GM03348 (cell line): ENCODE measurements around the gene NOTCH4.
"Not testable (repeated sequence)": the region's sequence is repeated elsewhere in the genome, so short reads cannot be mapped to it uniquely, and the experiment has no call there.

Source experiments
- DNase-seq: peaks from one replicate; pipeline ENCODE4 v3.0.0; 2012; ENCODE audit warnings: low spot score

The NOTCH4 gene

DNA sequence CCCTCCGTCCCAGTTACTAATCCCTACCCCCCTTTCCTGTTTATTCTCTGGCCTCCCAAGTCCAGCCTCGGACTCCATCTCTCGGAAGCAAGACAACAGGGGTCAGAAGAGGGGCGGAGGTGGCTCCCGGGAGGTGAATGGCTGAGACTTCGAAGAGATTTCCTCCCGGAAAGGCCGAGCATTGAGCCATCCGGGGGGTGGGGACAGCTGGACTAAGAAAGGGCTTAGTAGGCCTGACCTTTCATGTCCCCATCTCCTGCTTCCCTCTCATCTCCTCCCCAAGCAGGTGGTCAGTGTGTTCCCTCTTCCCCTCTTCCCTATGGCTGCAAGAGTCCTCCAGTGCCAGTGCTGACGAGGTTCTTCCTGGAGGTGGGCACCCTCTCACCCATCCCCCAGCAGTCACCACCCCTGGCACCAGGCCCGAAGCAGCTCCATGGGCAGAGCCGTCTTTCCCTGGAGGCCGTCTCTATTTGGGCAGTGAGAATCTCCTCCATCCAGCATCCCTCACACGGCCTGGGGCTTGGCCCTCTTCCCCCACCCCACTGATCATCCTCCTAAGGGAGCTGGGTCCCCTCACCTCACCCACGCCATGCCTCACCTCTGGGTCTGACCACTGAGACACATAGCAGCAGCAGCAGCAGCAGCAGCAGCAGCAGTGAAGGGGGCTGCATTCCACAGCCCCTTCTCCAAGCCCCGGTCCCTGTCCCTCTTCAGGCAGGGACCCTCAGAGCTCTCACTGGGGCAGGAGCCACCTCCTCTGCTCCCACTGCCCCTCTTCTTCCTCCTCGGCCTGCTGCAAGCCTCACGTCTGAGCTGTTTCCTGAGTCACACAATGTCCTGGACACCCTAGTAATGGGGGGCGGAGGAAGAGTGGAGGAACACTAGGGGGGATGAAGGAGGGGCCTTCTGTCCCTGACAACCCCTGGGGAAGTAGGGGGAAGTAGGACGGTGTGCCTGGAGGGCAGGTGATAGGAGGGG lies at the start of gene NOTCH4:
Gene NOTCH4, minus strand, starts transcription at position 810 of the 978 bp plus-strand sequence. Its CDS starts 139 bp downstream, at position 671.
- DNase-seq, result no peak

DNA sequence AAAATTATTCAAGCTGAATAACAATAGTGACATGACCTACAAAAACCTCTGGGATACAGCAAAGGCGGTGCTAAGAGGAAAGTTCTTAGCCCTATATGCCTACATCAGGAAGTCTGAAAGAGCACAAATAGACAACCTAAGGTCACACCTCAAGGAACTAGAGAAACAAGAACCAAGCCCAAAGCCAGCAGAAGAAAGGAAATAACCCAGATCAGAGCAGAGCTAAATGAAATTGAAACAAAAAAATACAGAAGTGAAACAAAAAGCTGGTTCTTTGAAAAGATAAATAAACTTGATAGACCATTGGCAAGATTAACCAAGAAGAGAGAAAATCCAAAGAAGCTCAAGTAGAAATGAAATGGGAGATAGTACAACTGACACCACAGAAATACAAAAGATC lies 47.6 kb upstream of the NOTCH4 start:
- DNase-seq, result no peak

DNA sequence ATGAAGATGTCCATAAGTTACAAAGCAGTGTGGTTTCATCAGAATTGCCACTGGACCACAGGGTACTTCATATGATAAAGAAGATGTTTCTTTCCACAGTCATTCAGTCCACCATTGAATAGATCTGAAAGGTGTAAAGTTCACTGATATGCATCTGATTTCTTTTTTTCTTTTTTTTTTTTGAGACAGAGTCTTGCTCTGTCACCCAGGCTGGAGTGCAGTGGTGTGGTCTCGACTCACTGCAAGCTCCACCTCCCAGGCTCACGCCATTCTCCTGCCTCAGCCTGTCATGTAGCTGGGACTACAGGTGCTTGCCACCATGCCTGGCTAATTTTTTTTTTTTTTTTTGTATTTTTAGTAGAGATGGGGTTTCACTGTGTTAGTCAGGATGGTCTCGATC lies 44.6 kb upstream of the NOTCH4 start:
- DNase-seq, result not testable (repeated sequence)

DNA sequence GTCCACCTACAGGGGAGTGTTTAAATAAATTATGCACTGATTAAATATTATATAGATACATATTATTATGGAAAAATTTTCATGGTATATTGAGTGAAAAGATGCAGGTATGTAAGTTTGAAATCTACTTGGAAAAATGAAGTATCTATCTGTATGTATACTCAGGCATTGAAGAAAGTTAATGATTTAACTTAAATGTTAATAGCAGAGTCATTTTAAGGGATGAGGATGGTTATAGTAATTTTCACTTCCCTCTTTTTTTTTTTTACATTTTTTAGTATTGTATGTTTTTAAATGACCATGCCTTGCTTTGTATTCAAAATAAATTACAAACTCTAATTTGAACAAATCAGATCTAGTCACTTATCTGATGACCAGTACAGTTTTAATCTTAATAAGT lies 43.2 kb upstream of the NOTCH4 start:
- DNase-seq, result no peak

DNA sequence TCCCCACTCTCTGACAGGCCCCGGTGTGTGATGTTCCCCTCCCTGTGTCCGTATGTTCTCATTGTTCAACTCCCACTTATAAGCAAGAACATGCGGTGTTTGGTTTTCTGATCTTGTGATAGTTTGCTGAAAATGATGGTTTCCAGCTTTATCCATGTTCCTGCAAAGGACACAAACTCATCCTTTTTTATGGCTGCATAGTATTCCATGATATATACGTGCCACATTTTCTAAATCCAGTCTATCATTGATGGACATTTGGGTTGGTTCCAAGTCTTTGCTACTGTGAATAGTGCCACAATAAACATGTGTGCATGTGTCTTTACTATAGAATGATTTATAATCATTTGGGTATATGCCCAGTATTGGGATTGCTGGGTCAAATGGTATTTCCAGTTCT lies 33.4 kb upstream of the NOTCH4 start:
- DNase-seq, result not testable (repeated sequence)

DNA sequence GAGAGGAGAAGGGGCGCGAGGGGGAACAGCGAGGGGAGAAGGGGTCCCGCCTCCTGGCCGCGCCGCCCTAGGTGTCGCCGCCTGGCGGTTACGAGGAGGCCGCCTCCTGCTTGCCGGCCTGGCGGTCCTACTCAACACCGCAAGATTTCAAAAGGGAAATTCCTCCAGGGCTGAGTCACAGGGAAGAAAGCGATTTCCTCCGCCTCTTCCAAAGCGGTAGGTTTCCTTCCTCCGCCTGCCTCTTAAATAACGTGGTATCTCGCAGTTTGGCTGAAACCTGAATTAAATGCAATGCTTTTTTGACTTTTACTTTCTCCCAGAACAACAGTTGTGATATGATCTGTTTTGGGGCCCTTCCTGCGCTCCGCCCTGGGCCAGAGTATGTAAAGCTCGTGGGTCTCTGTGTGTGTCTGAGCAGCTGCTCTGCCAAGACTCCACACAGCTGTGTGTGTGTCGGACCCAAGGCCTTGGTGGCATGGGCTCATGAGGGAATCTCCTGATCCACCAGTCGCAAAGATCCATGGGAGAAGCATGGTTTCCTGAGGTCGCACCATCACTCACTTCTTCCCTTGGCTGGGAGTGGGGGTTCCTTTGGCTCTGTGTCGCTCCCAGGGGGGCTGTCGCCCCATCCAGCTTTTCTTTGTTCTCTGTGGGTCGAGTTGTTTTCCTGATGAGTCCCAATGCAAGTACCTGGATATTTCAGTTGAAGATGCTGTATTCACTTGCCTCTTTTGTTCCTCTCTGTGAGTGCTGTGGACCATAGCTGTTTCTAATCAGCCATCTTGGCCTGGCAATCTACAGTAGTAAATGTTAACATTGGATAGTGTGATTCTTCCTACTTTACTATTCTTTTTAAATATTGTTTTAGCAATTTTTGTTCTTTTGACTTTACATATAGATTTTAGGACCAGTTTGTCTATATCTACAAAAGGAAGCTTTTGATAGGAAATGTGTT lies 31.6 kb upstream of the NOTCH4 start:
- DNase-seq, result peak; percentile 93

DNA sequence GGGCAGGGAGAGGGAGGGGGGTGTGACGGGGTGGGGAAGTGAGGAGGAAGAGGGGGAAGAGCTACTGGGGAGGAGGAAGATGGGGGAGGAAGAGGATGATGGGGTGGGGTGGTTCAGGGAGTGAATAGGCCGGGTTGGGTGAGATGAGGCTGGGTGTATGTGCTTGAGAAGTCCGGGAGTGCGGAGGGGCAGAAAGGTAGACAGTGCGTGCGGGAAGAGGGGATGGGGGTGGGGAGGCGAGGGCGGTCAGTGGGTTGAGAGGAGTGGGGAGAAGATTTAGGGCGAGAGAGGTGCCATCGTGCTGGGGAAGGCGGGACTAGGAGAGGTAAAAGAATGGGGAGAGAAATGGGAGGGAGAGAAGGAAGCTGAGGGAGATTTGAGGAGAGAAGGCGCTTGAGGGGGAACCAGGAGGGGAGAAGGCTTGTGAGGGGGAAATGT lies 30.9 kb upstream of the NOTCH4 start:
- DNase-seq, result no peak

DNA sequence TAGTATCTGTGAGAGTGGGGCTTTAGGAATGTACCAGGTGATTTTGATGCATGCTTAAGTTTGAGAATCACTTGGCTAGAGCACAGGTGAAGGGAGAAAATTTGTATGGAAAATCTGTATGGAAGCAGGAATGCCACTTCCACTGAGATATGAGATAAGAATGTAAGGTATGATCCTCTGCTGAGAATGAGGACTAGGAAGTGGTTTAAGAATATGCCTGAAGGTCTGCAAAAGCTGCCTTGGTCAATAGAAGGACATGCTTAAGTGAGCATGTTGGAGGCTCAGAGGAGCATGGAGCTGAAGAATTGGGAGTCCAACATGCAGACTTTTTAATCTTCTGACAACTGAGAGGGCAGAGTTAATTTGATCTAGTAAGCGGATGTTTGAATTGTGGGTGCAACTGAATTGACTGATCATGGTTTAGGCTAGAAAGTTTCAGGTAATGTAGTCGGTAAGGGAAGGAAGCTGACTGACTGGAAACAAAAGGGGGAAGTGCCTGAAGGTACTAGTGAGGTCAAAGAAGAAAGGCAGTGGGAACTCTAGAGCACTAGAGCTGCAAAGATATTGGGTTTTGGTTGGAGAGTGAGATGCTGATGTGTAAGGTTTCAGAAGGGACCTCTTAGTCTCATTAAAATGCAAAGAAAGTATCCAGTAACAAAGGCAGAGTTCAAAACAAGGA lies 28.6 kb upstream of the NOTCH4 start:
- no peak for DNase-seq

DNA sequence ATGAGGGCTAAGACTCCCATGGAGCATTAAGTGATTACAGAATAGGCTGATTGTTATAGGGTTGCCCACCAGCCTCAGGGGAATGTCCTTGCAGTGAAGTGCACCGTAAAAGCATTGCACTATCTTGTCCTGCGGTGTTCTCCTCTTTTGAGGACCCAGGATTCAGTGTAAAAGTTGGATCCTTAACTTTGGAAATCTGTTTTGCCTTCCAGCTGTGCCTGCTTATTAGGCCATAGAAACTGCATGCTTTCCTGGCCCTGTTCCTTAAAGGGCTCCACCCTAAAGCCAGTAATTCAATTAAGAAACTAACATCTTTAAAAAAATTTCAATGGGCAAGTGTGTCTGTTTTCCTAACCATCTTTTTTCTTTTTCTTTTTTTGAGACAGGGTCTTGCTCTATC lies 25.4 kb upstream of the NOTCH4 start:
- DNase-seq, result no peak

DNA sequence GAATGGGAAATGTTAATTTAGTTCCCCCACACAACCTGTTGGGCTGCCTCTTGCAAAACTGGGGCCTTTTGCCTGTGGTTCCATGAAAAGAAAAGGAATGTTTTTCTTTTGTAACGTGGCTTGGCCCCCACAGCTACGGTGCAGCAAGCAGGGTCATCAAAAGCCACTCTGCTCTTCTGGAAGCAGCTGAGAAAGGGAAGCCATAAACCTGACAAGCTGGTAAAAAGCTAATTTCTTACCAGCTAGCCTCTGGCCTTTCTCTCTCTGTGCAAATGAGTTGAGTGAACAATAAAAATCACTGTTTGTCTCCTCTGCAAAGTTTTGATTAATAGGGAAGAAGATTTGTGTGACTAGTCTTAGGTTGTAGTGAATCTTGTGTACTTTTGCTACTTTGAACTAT lies 23.5 kb upstream of the NOTCH4 start:
- DNase-seq, result no peak

DNA sequence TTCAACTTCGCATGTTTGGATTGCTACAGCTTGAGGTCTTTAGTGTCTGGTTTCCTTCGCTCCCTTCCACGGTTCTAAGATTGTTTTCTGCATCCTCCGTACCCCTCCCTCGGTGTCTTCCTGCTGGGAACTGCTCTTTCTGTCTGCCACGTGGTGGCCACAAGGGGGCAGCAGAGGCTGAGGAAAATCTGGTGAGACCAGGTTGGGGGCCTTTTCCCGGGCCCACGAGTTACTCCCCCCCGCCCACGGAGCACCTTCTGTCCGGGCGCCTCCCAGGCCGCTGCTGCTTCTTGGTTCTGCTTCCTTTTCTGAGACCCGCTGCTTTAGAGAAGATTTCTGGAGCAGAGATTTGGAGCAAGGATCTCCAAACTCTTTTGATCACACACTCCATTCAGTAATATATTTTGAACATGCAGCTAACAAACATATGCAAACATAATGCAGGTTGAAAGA lies 21.1 kb upstream of the NOTCH4 start:
- peak; percentile 92 for DNase-seq

DNA sequence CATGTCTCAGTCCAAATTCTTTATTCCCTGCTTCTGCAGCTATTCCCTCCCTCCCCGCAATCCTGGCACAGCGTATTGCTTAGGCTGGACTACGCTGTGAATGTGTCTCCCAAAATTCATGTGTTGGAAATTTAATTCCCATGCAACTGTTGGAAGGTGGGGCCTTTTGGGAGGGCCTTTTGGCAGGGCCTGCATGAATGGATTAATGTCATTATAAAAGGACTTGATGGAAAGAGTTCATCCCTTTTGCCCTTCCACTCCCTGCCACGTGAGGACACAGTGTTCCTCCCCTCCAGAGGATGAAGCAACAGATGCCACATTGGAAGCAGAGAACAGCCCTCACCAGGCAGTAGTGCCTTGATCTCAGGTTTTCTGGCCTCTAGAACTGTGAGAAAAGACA lies 20.4 kb upstream of the NOTCH4 start:
- DNase-seq, result no peak

DNA sequence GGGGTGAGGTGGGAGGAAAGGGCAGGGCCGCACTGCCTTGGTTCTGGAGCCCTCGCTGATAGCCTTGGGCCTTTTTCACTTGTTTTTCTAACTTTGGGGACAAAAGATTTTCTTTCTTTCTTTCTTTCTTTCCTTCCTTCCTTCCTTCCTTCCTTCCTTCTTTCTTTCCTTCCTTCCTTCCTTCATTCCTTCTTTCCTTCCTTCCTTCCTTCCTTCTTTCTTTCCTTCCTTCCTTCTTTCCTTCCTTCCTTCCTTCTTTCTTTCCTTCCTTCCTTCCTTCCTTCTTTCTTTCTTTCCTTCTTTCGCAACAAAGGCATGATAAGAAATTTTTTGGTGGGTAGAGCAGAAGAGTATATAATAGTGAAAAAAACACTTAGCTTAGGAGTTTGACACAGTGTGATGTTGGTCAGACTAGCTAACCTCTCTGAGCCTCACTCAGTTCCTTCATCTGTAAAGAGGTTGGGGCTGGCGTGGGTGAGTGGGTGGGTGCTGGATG lies 18.5 kb upstream of the NOTCH4 start:
- not testable (repeated sequence) for DNase-seq

DNA sequence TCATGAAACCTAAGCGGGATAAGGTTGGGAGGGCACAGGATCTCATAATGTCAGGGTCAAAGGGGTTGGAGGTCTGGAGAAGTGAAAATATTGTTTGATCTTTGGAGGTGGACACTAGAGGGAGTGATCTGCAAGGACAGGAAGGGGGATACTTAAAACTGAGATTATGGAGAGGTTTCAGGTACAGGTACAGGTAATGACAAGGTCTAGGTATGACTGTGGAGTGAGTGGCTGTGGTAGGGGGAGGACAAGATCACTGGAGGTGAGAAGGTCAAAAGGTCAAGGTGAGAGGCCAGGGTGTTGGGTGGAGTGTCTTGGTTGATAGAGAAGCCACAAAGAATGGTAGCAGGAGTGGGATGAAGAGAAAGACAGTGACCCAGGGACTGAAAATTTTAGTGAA lies 16.8 kb upstream of the NOTCH4 start:
- DNase-seq, result no peak

DNA sequence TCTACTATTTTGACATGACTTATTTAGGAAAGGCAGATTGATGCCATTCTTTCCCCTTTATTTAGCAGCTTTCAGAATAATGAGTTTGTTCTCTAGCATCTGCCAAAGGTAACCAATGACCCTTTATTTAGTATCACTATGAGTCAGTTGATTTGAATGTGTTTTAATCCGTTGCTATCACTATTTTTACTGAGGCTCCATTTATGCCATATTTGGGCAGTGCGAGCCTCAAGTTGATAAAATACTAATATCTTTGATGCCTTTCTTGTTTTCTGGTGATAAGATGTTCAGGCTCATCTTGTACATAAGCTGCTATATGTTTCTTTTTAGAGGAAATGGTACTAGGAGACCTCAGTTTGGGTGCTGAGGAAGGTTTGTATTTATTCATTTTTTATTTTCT lies 15.6 kb upstream of the NOTCH4 start:
- DNase-seq, result no peak

DNA sequence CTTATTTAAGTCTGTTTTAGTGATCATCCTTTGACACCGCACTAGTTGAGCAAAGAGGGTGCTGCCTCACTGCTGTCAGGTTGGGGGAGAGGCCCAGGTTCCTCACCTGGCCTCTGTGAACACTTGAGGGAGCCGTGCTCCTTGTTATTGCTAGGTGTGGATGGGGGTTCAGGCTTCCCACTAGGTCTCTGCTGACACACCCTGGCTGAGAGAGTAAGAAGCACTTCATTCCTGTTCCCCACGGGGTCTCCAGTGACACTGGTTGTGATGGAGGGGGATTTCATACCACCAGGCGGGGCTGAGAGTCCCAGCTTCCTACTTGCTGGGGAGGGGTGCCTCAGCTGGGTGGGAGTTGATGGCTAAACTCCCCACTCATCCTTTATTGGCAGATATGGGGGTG lies 11.1 kb upstream of the NOTCH4 start:
- no peak for DNase-seq

DNA sequence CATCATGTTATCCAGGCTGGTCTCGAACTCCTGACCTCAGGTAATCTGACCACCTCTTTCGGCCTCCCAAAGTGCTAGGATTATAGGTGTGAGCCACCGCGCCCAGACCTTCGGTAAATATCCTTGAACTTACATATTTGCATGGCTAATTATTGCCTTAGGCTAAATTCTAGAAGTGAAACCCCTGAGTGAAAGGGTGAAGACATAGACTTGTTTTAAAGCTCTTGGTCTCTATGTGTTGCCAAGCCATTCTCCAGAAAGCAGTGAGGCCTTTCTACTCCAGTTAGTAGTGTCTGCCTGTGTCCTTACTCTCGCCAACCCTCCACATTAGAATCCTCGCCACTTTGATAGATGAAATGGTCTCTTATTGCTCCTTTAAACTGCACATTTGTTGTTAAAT lies 2.6 kb upstream of the NOTCH4 start:
- DNase-seq, result no peak

DNA sequence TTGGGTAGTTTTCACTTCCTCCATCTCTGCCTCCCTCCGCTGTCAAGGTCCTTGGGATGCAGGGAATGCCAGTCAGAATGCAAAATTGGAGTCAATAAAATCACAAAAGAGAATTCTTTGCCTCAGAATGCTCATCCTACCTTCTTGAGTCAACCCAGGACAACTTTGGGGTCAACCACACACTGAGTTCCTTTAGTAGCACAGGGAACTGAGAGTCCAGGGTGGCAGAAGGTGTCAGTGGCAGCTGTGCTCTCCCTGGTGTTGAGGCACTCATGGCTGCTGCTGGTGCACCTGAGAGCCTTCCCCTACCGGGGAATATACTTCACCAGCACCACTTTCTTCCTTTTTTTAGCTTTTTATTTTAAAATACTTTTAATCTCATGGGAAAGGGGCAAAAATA lies 829 bp upstream of the NOTCH4 start:
- no peak for DNase-seq

DNA sequence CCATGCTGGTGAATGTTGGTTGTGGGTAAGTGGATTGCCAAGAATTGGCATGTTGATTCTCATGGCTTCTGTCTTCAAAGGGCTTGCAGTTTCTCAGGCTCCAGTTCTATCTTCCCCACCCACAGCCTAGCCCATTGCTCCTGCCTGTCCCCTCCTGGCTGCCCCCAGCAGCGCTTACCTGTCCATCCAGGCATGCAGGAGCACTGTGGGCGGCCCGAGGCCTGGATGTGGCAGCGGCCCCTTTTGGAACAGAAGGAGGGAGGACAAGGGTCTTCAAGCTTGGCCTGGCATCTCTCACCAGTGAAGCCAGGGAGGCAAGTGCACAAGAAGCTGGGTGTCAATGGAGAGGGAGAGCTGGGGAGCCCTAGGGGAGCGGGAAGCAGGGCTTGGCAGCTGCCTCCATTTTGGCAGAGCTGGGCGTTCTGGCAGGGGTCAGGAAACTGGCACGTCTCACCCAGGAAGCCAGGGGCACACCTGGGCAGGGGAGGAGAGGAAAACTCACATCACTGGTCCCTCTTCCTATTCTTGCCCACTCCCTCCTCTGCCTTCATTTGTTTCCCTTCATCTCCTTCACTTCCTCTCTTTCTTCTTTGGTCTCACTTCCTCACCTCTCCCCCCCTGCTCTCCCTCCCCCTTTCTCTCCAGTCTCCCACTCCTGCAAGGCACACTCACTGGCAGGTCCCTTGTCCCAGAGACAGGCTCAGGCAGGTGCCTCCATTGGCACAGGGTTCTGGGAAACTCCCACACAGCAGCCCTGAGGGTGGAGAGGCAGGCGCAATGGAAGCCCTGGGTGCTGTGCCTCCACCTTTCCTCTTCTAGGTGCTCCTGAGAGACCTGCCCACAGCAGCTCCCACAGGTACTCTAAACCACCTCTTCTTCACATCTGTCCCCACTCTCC lies 1.3 kb downstream of the NOTCH4 start:
- DNase-seq, result no peak

DNA sequence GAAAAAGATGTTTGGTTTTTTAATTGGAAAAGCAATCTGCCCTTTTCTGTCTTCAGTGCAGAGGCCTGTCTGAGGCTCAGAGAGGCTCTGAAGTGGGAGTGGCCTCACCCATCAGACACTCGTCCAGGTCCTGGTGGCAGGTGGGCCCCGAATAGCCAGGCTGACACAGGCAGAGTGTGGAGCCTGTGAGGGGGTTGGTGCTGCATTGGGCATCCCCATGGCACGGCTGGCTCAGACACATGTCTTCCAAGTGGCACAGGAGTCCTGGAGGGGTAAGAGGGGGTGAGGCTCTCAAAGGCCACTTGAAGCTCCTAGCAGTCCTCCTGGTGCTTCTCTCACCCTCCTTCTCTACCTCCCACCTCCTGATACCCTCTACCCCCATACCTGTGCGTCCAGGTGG lies 3.8 kb downstream of the NOTCH4 start:
- DNase-seq, result no peak

DNA sequence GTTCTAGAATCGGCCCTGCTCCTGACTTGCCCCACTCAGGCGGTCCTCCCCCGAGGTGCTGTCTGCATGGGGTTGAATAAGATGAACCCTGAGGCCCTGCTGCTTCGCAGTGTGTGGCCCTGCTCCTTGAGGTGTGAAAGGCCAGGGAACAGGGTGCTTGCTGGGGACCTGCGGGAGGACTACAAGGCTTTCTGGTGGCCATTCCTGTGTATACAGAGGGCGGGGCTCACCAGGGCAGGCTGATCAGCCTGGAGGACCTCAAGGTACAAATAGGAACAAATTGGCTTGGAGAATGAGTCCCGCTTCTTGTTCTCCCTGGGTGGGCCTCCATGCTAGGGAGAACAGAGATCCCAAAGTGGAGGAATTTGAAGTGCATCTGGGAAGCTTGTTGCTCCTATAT lies 5.7 kb downstream of the NOTCH4 start:
- no peak for DNase-seq
